T-helper 1 cell (primary cell): ENCODE data around the gene FHL1.
A peak's percentile ranks its signal among the peaks of the same experiment; 100 is the strongest.
"Not testable (repeated sequence)": the region's sequence is repeated elsewhere in the genome, so short reads cannot be mapped to it uniquely, and the experiment has no call there.

ENCODE experiments used
- DNase-seq, 5 donors: peaks; one replicate each; pipeline ENCODE4 v3.0.0-alpha.2; 2012 to 2020
- total RNA-seq, 4 donors: gene quantifications; one replicate each; lab custom pipeline; 2026; lab: John Stamatoyannopoulos, UW

Gene FHL1
- total RNA-seq = 19.9 to 32.3 (median 25.3) reads per million in 4 donors

- peak; percentile 20 to 63 (median 50) for DNase-seq
Measured at GRCh38 chrX:136147315-136147901, at the start of gene FHL1. TSS of gene FHL1 (plus strand) at chrX:136147533.

GRCh38 chrX:136097871-136098805 lies 49.2 kb upstream of the FHL1 start:
- DNase-seq = peak in 1 of 5 donors; percentile 5

- DNase-seq = no peak
Measured at GRCh38 chrX:136104936-136105335, 42.4 kb upstream of the FHL1 start.

GRCh38 chrX:136106920-136107528 lies 40.3 kb upstream of the FHL1 start:
- no peak for DNase-seq

GRCh38 chrX:136108905-136109304 lies 38.4 kb upstream of the FHL1 start:
- DNase-seq = not testable (repeated sequence)

GRCh38 chrX:136112286-136112685 lies 35.0 kb upstream of the FHL1 start:
- DNase-seq = no peak

GRCh38 chrX:136112778-136113177 lies 34.6 kb upstream of the FHL1 start:
- no peak for DNase-seq

GRCh38 chrX:136115126-136115903 lies 32.0 kb upstream of the FHL1 start:
- DNase-seq = no peak

GRCh38 chrX:136115904-136116297 lies 31.4 kb upstream of the FHL1 start:
- DNase-seq = no peak

GRCh38 chrX:136121788-136122187 lies 25.5 kb upstream of the FHL1 start:
- DNase-seq = no peak

- no peak for DNase-seq
Measured at GRCh38 chrX:136122207-136122606, 25.1 kb upstream of the FHL1 start.

GRCh38 chrX:136125106-136125505 lies 22.2 kb upstream of the FHL1 start:
- DNase-seq = no peak

GRCh38 chrX:136126371-136126770 lies 21.0 kb upstream of the FHL1 start:
- no peak for DNase-seq

- no peak for DNase-seq
Measured at GRCh38 chrX:136126872-136127406, 20.4 kb upstream of the FHL1 start.

- DNase-seq = no peak
Measured at GRCh38 chrX:136128743-136129142, 18.6 kb upstream of the FHL1 start.

GRCh38 chrX:136130931-136131833 lies 16.2 kb upstream of the FHL1 start:
- peak in 1 of 5 donors; percentile 41 for DNase-seq

GRCh38 chrX:136138939-136139338 lies 8.4 kb upstream of the FHL1 start:
- no peak for DNase-seq

- DNase-seq = no peak
Measured at GRCh38 chrX:136141569-136141968, 5.8 kb upstream of the FHL1 start.

GRCh38 chrX:136142592-136142991 lies 4.7 kb upstream of the FHL1 start:
- DNase-seq = no peak

GRCh38 chrX:136143711-136144110 lies 3.6 kb upstream of the FHL1 start:
- peak in 1 of 5 donors; percentile 22 for DNase-seq

GRCh38 chrX:136146614-136147314 lies 569 bp upstream of the FHL1 start:
- DNase-seq = peak in 1 of 5 donors; percentile 22
